GM21619 (cell line): ENCODE measurements around the gene GOLGA6L7.
"Not testable (repeated sequence)": the region's sequence is repeated elsewhere in the genome, so short reads cannot be mapped to it uniquely, and the experiment has no call there.

Experiments used
- ATAC-seq: cut with Tn5 transposase; IDR thresholded peaks from one replicate; pipeline ENCODE4 v1.9.1; 2021; ENCODE audit not compliant: unreplicated experiment

GOLGA6L7 gene

GRCh38 chr15:28848521-28848920 is at the start of gene GOLGA6L7:
Gene GOLGA6L7 (minus strand): TSS chr15:28848644. CDS start chr15:28848549, 95 bp downstream.
- ATAC-seq = not testable (repeated sequence)

GRCh38 chr15:28897861-28898585 is 49.6 kb upstream of the GOLGA6L7 start:
- ATAC-seq = no peak

- ATAC-seq = no peak
Observed at GRCh38 chr15:28896951-28897350, 48.5 kb upstream of the GOLGA6L7 start.

- no peak for ATAC-seq
Observed at GRCh38 chr15:28895566-28895965, 47.1 kb upstream of the GOLGA6L7 start.

- no peak for ATAC-seq
Observed at GRCh38 chr15:28895146-28895545, 46.7 kb upstream of the GOLGA6L7 start.

- ATAC-seq = no peak
Observed at GRCh38 chr15:28894631-28895030, 46.2 kb upstream of the GOLGA6L7 start.

GRCh38 chr15:28892789-28893610 is 44.6 kb upstream of the GOLGA6L7 start:
- ATAC-seq = no peak

- ATAC-seq = no peak
Observed at GRCh38 chr15:28891588-28891987, 43.1 kb upstream of the GOLGA6L7 start.

- ATAC-seq = no peak
Observed at GRCh38 chr15:28890711-28891495, 42.5 kb upstream of the GOLGA6L7 start.

- not testable (repeated sequence) for ATAC-seq
Observed at GRCh38 chr15:28890291-28890690, 41.8 kb upstream of the GOLGA6L7 start.

GRCh38 chr15:28889871-28890270 is 41.4 kb upstream of the GOLGA6L7 start:
- ATAC-seq = not testable (repeated sequence)

- ATAC-seq = no peak
Observed at GRCh38 chr15:28889346-28889745, 40.9 kb upstream of the GOLGA6L7 start.

GRCh38 chr15:28888900-28889299 is 40.5 kb upstream of the GOLGA6L7 start:
- ATAC-seq = no peak

- no peak for ATAC-seq
Observed at GRCh38 chr15:28888302-28888894, 40.0 kb upstream of the GOLGA6L7 start.

- no peak for ATAC-seq
Observed at GRCh38 chr15:28887339-28888174, 39.1 kb upstream of the GOLGA6L7 start.

- ATAC-seq = no peak
Observed at GRCh38 chr15:28886431-28887338, 38.2 kb upstream of the GOLGA6L7 start.

- no peak for ATAC-seq
Observed at GRCh38 chr15:28885630-28886430, 37.4 kb upstream of the GOLGA6L7 start, which contains the start of gene APBA2. Gene APBA2 (plus strand): TSS chr15:28885974. CDS start chr15:29053885, 167,911 bp downstream.

- ATAC-seq = no peak
Observed at GRCh38 chr15:28885128-28885629, 36.7 kb upstream of the GOLGA6L7 start.
